CD4-positive, alpha-beta T cell treated with Interleukin-4 for 1 hour (primary cell): ENCODE measurements around the gene ANO7.

ENCODE experiments used
- DNase-seq, 2 donors: peaks; one replicate each; pipeline ENCODE4 v3.0.0-alpha.2; 2020 to 2022

ANO7 gene

DNA sequence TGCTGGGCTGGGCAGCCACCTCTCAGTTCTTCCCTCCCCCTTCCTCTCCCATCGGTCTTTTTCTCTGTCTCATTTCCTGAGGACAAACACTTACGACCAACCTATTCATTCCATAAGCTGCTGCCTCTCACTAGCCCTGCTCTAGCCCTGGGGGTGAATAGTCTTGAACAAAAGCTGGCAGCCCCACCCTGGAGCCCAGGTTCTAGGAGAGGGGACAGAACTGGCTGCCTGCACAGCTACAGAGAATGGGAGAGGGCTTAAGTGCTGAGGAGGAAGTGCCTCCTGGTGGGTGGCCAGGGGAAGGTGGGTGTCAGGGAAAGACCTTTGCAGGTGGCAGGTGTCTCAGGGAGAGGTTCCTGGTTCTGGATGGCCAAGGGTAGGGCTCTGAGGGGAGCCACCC is 22.8 kb downstream of the ANO7 start:
- no peak for DNase-seq

- DNase-seq: no peak
These were observed 24.6 kb downstream of the ANO7 start for GRCh38 chr2:241213041-241213440.

DNA sequence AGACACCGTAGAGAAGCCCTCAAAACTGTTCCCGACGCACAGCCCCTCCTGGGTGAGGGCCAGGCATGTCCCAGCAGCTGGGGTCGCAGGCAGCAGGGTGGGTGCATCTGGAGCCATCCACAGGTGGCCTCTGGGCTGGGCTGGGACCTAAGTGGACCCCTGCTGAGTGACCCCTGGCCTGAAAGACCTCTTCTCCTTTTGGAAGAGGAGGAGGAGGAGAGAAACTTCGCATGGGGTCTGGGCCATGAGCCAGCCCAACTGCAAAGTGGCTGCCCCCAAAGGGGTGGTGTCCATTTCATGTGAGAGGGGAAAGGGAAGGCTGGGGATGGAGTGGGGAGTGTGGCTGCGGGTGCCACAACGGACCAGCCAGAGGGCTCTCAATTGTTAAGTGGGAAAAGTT is 25.1 kb downstream of the ANO7 start:
- DNase-seq: no peak

DNA sequence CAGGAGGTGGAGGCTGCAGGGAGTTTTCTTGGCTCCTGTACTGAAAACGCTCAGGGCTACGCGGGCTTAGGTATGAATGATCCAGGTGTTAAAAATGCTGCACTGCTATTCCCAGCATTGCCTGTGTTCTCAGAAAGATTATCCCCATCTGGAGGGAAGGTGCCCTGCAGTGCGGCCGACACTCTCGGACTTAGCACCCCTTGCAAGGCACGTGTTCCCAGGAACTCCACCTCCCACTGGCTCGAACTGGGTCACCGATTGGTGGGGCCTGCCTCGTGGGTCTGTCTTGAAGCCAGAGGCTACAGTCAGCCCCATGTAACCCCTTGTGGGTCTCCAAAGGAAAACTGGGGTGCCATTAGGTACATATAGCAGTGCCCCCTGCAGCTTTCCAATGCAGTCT is 25.7 kb downstream of the ANO7 start:
- no peak for DNase-seq

GRCh38 chr2:241214766-241215165 is 26.3 kb downstream of the ANO7 start:
- DNase-seq: no peak

- no peak for DNase-seq
These were observed 26.9 kb downstream of the ANO7 start for GRCh38 chr2:241215421-241215820.

- DNase-seq: no peak
These were observed 27.8 kb downstream of the ANO7 start for GRCh38 chr2:241216211-241216761.

DNA sequence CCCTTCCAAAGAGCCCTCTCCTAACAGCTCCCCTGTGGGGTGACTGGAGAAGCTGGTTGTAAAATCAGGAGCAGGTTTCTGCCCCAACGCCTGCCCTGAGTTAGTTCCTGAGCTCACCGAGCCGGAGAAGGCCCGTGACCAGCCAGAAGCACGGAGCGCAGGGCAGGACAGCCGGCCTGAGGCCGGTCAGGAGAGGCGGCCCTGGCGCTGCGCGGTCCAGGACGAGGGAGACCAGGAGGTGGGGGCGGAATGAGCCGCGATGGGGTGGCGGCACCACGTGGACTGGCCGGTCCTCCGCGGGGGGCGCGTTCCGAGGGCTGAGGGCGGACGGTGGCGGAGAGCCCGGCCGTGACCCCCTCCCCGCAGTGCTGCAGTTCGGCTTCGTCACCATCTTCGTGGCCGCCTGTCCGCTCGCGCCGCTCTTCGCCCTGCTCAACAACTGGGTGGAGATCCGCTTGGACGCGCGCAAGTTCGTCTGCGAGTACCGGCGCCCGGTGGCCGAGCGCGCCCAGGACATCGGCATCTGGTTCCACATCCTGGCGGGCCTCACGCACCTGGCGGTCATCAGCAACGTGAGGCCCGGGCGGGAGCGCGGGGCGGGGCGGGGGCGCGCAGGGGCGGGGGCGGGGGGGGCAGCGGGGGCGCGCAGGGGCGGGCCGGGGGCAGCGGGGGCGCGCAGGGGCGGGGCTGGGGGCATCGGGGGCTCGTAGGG is 29.0 kb downstream of the ANO7 start:
- DNase-seq: peak; percentile 35 to 44

- DNase-seq: peak; percentile 22 to 44
These were observed 29.9 kb downstream of the ANO7 start for GRCh38 chr2:241218131-241219029.

- no peak for DNase-seq
These were observed 30.5 kb downstream of the ANO7 start for GRCh38 chr2:241219030-241219382.

DNA sequence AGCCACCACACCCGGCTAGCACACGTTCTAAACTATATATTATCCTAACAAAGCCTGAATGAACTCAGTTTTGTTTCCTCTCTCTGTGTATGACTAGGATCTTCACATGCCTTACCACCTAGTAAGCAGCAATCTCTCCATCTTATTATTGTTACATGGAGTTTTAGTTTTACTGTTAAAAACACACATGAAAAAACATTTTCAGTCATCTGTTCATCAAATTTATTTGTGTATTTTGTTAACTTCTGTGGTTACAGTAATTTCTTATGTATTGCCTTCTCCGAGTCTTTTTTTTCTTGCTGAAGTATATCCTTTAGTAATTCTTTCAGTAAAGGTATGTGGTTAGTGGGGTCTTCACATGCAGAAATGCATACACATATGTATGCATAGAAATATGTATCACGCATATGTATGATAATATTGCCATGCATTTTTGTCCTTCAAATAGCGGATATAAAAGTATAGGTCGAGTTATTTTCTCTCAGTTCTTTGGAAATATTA is 31.4 kb downstream of the ANO7 start:
- no peak for DNase-seq

GRCh38 chr2:241223211-241224017 is 34.9 kb downstream of the ANO7 start:
- DNase-seq: no peak

DNA sequence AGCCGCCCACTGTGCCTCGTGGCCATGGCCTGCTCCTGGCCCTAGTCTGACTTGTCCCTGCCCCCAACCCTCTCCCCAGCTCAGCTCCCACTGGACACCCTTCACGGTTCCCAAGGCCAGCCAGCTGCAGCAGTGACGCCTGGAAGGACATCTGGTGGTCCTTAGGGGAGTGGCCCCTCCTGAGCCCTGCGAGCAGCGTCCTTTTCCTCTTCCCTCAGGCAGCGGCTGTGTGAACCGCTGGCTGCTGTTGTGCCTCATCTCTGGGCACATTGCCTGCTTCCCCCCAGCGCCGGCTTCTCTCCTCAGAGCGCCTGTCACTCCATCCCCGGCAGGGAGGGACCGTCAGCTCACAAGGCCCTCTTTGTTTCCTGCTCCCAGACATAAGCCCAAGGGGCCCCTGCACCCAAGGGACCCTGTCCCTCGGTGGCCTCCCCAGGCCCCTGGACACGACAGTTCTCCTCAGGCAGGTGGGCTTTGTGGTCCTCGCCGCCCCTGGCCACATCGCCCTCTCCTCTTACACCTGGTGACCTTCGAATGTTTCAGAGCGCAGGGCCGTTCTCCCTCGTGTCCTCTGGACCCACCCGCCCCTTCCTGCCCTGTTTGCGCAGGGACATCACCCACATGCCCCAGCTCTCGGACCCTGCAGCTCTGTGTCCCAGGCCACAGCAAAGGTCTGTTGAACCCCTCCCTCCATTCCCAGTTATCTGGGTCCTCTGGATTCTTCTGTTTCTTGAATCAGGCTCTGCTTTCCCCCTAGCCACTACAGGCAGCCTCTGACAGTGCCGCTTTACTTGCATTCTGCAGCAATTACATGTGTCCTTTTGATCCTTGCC is 35.8 kb downstream of the ANO7 start:
- no peak for DNase-seq

DNA sequence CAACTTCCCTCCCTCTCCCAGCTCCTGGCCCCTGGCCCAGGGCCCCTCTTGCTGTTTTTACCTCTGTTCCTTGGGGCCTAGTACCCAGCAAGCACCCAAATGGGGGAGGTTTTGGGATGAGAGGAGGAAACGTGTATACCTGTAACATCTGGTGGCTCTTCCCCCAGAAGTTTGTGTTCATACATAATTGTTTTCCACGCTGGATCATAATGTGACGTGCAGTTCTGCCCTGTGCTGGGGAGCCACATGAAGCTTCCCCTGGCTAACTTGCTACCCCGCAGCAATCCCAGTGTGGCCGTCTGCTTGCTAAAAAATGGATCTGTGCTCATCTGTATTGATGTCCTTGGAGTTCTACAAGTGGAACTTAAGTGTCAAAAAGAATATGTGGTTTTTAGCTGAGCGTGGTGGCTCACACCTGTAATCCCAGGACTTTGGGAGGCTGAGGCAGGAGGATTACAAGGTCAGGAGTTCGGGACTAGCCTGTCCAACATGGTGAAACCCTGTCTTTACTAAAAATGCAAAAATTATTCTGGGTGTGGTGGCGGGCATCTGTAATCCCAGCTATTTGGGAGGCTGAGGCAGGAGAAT is 36.5 kb downstream of the ANO7 start:
- no peak for DNase-seq

DNA sequence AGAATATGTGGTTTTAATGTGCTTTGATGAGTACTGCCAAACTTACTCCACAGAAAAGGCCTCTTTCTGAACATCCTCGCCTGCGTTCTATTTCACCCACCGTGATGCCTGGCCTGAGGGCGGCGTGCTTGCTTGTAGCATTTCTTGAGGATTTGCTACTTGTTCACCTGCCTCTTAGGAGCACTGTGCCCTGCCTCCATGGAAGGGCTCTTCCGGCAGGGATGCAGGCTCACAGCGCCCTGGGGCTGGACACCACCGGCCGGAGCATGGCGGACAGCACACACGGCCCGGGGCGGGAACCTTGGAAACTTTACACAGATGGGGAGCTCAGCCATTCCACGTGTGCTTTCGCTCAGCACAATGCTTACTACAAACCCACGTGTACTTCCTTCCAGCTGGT is 37.1 kb downstream of the ANO7 start:
- no peak for DNase-seq

GRCh38 chr2:241225983-241226382 is 37.5 kb downstream of the ANO7 start:
- DNase-seq: no peak

GRCh38 chr2:241226723-241227572 is 38.5 kb downstream of the ANO7 start:
- no peak for DNase-seq

DNA sequence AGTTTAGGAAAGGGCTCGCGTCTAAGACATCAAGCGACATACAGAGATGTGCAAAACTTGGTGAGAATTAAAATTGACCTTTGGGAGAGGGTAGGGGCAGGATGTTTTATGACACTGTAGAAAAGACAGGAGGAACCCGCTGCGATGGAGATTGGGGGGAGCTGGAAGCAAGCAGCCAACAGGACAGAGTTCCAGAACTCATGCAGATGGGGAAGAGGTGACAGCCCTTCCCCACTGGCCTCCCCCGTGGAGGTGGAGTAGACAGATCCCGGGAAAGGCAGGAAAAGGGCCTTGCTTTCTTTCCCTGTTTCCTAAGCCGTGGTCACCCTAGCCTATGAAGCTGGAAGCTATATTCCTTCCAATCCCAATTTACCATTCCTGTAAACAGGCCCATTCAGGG is 39.1 kb downstream of the ANO7 start:
- no peak for DNase-seq

DNA sequence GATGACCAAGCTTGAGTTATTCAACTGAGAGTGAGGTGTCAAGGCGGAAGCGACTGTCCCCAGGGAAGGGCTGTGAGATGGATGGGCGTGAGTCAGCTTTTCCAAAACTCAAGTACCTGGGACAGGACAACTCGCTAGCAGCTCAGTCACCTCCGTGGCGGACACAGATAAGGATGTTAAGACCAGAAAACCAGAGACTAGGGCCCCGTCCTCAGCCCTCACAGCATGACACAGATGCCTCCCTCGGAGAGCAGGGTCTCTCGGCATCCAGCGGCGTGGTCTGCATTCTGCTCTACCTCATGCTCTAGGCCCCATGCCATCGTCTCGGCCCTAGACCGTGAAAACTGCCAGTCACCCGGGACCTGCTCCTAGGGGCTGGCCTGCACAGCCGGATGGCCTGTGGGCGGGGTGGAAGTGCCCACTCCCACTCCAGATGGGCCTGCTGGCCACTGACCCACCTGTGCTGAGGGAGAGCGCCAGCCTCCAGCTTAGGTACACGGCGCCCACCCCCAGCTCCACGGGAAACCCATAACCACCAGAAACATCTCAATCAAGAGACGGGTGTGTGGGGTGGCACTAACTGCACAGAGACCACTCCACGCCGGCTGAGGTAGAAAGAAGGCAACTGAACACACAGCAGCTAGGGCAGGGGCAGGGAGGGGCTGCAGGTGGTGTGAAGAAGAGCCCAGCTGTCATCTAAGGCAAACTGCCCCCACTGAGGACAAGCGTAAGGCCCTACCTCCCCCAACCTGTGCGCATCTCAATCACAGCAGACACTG is 39.8 kb downstream of the ANO7 start:
- no peak for DNase-seq
